HG03280 (cell line): Measurements from ENCODE around the gene SPTBN1.

Experiments
- ATAC-seq: cut with Tn5 transposase; IDR thresholded peaks from one replicate; pipeline ENCODE4 v1.9.1; 2021; ENCODE audit warnings: mild to moderate bottlenecking, moderate library complexity; ENCODE audit not compliant: unreplicated experiment

The SPTBN1 gene

DNA sequence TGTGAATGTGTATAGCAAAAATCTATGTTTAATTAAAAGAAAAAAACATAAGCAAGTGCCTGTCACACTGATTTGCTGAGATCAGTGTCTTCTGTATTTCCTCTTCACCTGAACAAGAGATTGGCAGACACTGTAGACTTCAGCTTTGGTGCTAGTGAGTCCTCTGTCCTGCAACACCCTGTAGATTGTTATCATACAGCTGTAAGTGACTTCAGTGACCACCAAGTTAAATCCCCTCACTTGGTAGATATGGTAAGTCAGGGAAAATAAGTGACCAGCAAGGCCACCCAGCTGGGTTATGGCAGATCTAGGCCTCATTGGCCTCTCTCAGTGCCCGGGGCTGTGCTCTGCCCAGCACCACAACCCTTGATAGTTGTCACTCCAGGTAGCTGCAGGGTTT, 147.7 kb downstream of the SPTBN1 start:
- ATAC-seq = no peak

DNA sequence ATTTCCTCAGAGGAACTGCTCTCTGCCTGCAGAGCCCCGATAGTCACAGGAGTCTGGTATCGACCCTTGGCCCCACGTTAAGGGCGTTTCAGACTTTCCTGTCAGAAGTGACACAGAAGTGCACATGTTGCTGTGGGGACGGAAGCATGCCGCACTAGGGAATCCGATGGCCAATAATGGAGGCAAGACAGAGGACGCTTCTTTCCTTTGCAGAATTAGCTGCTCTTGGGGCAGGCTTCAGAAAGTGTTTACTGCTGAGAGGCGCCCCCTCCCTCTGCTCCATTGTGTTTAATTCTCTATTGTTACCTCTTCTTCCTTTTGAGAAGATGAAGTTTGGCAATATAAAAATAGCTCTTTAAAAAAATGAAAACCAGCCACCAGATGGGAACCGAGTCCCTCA, 148.7 kb downstream of the SPTBN1 start:
- ATAC-seq = no peak

DNA sequence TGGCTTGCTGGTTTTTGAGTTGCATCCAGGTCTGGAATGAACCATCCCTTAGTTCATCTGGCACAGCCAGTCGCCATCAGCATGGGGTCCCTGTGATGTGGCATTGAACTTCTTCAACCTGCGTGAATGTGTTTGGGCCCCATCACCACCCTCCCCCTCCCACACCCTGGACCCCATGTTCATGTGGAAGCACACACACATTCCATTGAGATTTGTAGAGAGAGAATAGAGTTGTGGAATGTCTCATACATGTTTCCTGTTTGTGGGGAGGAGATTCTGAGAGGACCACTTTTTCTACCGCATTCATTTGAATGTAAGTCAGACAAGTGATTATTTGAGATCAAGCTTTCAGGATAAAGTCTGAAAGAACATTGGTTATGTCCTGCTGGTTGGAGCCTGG, 149.7 kb downstream of the SPTBN1 start:
- ATAC-seq = no peak

DNA sequence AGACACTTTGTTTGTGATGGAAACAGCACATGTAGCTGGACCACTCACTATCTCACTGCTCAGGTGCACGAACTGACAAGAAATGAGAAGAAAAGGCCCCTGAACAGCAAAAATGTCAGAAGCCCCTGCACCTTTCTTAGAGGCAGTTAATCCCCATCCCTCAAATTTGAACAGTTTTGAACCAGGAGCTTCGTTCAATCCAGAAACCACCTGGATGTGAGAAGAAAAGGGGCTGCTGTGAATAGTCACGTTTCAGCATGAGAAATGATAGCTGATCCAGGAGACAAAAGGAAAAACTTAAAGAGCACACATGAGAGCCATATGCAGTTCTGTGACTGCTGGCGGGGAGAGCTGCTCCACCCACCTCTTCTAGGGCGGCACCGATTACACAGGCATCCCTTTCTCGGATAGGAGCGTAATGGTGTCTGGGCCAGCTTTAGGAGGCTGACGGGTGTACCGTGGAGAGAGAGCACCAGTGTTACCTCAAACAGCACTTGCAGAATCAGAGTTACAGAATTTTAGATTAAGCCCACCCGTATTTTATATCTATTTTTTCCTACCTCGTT, 150.3 kb downstream of the SPTBN1 start:
- ATAC-seq = no peak

DNA sequence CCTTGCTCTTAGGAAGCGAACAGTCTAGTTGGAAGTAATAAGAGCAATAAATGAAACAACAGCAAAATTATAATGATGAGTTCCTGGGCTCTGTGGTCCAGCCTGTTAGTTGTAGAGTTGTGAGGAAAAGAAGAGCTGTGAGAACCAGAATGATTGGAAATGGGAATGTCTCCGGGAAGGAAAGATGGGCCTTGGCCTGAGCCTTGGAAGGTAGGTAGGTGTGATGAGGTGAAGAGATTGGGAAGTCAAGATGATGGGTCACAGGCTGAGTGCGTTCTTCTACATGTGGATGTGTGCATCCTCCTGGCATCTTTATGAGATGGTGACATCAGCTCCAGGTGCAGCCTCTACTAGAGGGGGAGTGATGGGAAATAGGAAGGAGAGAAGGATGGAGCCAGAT, 152.1 kb downstream of the SPTBN1 start:
- no peak for ATAC-seq

DNA sequence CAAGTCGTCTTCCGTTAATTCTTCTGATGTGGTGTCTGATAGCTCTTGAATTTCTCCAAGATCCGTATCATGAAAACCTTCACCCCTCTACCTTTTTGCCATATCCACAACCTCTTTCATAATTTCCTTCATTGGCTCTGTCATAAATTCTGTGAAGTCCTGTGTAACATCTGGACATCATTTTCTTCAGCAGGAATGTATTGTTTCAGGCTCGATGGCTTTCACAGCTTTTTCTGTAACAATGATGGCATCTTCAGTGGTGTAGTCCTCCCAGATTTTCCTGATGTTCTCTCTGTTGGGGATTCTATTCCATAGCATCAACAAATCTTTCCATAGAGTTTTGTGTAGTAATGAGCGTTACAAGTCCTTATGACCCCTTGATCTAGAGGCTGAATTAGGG, 153.1 kb downstream of the SPTBN1 start:
- ATAC-seq = no peak

DNA sequence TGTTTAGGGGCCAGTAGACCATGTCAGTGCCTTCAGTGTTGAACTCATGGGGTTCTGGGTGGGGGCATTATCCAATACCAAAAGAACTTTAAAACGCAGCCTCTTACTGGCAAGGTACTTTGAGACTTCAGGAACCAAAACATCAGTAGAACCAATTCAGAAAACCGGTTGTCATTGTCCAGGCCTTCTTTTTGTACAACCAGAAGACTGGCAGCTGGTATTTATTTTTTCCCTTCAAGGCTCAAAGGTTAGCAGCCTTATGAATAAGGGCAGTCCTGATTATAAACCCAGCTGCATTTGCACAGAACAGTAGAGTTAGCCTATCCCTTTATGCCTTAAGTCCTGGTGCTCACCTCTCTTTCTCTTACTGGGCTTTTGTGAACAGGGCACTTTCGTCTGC, 153.5 kb downstream of the SPTBN1 start:
- ATAC-seq = no peak

DNA sequence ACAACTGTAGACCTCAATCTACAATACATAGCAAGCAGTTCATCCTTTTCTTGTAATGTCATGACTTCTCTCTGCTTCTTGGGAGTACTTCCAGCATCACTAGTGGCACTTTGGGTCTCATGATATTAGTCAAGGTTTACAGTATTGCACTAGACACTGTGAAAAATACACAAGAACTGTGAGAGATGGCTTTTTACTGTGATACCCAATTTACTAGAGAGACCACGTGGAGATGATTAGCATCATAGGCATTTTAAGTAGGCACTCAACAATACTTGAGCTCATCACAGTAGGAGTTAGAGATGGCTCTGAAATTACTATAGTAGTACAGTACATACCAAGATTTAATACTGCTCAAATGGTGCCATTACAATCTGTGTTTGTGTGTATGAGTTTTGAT, 154.6 kb downstream of the SPTBN1 start:
- ATAC-seq = no peak

DNA sequence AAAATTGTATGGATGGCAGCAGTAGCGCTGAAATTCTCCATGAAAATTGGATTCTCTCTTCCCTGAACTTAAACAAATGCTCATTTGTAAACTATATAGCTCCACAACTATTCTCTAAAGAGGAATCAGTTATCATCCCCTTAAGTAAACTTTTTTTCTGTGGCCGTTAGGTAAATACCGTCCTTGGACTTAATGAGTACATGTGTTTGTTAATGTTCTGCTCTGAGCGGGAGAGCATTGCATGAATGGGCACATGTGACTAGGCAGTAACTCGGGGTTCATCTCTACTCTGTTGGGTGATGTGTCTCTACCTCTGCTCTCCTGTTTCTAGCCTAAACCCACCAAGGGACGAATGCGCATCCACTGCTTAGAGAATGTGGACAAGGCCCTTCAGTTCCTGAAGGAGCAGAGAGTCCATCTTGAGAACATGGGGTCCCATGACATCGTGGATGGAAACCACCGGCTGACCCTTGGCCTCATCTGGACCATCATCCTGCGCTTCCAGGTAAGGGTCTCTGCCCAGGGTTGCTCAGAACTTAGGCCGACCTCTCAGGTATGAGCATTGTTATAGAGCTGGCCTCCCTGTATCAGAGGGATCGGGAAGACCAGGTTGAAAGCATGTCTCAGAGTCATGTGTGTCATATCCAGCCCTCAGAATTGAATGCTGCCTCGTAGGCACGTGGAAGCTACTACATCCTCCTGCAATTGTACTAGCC, 155.9 kb downstream of the SPTBN1 start:
- no peak for ATAC-seq

DNA sequence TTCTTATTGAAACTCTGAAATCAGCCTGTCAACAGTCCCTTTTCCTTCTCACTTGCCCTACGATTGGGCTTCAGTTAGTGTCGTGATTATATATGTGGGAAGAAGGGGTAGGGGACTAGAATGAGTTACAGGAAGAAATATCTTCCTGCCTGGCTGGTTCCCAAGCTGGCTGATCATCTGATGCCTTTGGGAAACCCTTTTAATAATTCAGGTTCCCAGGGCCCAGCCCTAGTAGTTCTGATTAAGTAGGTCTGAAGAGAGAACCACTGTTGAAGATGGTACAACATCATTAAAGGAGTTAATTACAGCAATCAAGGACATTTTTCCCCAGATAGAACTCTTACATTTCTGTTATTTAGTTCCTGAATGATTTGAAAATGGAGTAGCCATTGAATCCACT, 157.3 kb downstream of the SPTBN1 start:
- ATAC-seq = no peak

DNA sequence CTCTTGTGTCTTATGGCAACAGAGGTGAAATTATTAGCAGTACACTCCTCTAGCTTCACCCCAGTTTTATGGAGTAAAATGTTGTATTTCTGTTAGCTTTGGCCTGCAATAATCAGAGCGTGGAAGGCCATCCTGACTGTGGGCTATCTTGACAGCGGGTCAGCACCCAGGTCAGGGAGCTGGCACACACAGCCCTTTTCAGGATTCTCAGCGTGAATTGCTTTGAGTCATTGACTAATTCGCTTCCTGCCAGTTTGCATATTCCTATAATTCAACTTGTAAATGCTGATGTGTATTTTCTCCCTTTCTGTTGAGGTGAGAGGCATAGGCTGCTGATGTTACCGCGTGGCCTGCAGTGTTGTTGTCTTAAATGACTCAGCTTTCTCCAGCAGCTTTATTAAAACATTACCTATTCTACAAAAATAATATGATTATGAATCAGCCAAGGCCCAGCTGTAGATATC, 157.7 kb downstream of the SPTBN1 start:
- no peak for ATAC-seq

DNA sequence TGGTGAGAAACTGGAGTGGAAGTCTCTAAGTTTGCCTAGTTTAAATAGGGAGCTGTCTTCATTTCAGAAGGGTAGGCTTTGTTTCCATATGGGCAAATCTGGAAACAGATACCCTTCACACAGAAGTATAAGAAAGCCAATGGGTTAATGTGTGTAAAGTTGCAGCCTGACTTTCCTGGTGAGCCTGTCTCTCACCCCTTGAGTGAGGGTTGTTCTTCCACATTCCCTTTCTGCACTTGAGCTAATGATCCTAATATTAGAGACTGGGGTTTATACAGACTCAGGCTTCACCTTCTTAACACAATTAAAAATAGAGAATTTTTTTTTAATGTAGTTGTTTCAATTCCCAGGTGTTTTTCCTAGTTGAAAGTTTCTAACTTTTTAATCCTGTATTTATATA, 158.7 kb downstream of the SPTBN1 start:
- ATAC-seq = no peak

DNA sequence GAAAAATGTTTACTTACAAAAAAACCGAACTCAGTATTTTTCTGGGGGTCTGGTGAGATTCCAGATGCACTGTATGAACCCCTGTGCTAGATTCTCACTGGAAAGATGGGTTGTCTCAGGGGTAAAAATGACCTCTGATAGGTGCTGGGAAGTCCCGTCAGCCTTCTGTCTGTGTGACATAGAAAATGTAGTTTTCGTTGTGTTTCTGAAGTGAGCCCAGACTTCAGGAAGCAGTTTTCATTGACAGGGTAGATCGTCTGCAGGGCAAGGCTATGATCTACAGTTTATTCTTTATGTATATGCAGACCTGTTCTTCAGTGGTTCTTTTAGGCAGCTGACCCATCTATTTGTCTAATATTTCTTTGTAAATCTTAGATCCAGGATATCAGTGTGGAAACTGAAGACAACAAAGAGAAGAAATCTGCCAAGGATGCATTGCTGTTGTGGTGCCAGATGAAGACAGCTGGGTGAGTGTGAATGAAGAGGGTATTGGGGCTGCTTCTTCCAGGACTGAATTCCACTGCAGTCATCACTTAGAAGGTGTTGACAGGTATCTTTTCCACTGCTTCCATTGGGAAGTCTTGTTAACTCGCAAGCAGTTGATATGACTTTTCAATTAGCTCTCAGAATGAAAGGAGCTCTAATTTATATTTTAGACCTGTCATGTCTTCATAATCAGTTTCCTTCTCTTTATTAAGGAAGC, 159.9 kb downstream of the SPTBN1 start:
- ATAC-seq = no peak

DNA sequence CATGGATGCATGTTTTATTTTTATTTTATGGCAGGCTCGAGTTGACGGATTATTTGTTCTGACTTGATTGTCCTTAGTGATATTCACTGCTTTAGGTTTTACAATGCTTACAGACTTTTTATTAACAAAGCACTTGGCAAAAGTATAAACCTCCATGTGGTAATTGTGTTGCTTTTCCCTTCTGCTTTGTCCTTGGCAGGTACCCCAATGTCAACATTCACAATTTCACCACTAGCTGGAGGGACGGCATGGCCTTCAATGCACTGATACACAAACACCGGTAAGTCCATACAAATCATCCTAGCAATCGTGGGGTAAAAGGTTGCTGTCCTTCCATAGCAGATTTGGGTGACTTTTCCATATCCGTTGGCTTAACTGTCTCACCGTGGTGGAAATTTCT, 161.3 kb downstream of the SPTBN1 start:
- ATAC-seq = no peak

DNA sequence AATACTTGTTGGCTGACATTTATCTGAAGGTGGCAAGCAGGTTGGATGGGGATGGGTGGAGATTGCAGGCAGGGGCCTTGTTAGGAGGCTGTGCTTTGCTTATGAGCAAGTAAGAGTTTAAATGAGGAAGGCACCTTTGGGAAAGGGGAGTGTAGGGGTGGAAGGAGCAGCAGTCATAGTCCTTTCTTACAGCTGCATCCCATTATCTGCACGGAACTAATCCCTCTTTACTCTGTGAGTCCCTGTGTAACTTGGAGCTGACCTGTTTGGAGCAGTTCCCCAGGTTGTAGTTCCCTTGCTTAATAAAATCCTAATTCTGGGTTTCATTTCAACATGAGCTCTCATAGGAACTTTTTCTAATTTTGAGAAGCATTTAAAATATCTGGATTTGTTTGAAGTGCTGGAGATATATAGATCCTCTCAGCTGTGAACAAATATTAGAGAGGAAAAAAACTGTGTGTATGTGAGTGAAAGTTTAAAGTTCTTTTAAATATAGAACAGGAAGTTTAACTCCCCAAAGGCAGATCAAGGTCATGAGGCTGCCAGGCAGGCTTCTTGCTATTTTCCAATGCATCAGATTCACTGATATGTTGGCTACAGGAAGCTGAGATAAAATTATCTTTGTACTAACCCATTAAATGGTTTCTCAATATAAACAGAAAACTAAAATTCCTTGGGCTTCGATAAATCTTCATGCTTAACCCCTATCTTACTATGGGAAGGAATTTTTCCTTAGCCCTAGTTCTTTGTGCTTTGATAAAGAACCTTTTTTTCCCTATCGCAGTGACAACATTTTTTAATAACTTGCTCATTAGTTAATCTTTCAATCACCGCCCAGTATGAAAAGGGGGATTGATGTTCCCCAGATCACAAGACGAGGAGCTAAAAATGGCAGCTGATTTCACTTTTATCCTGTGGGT, 162.8 kb downstream of the SPTBN1 start:
- no peak for ATAC-seq

DNA sequence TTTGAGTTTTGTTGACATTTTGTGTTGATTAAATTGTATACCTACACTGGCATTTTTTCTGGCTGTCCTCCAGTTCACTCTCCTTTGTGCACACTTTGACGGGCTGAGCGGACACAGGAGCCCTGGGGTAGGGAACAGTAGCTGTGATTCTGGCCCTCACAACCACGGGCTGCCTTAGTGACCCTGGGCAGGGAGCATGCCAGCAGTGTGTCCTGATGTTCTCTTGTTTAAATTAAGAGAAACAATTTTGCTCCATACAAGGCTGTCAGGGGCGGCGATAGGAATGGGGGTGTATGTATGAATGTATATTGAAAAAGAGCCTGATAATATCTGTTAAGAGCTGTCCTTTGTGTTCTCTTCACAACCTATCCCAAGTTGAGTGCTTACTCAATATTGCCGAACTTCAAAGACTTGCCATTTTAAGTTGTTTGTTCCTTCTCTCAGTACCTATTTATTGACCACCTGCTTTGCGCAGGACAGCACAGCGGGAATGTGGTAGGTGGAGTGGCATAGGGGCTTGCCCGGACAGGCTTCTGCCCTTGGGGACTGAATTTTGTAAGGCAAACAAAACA, 163.6 kb downstream of the SPTBN1 start:
- no peak for ATAC-seq

DNA sequence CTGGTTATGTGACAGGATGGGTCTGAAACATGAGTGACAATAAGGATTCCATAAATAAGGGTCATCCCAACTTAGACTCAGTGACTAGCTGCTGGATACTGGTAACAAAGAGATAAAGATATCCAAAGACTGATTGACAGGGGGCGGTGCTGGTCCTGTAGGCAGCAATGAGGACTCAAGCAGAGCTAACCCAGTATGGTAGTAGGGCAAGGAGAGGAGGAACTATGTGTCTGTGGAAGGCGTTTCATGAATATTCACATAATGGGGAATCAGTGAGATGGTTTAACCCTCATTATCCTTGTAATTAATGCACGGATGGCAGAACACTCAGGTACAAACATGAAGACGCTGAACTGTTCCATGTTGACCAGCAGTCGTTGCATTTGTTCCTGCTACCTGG, 164.8 kb downstream of the SPTBN1 start:
- no peak for ATAC-seq

DNA sequence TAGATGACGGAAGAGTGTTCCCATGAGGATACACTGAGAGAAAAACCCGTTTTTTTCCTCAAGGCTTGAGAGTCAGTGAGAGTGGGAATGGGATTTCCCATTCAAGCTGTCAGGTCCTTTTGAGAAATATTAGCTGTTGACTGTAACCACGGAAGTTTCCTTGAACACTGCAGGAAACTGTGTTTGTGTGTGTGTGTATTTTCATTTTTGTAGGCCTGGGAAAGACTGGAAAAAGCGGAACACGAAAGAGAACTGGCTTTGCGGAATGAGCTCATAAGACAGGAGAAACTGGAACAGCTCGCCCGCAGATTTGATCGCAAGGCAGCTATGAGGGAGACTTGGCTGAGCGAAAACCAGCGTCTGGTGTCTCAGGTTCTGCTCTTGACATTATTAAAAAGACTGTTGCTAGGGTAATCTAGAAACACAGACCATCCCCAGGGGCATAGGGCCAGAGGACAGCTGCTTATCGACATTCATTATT, 168.5 kb downstream of the SPTBN1 start:
- ATAC-seq = no peak

DNA sequence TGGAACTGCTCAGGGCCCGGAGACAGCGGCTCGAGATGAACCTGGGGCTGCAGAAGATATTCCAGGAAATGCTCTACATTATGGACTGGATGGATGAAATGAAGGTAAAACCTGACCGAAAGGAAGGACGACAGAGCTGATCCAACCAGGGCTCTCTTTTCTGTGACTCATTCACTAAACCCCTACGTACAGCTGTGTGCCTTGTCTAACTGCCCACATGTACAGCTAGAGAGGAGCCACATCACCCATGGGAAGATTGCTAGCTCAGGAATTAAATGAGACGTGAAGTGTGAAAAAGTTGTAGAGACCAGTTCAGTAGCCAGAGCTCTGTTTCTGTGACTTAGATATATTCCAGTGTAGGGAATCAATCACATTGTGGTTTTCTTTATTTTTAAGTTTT, 170.0 kb downstream of the SPTBN1 start:
- ATAC-seq = no peak

DNA sequence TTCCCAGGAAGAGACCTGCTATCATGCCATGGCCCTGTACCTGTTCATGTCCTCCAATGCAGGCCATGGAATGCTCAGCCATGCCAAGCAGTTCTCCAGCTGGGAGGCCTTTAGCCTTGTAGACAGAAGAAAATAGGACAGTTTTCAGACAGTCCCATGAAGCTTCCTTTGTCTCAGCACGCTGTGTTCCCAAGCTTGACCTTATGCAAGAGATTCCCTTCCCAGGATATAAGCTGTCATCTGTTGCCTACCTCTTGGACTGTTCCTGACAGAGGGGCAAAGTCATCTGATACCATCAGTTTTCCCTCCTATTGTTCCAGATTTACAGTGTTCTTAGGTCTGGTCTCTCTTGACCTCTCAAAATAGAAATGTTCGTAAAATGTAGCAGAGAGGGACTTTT, 170.8 kb downstream of the SPTBN1 start:
- no peak for ATAC-seq

DNA sequence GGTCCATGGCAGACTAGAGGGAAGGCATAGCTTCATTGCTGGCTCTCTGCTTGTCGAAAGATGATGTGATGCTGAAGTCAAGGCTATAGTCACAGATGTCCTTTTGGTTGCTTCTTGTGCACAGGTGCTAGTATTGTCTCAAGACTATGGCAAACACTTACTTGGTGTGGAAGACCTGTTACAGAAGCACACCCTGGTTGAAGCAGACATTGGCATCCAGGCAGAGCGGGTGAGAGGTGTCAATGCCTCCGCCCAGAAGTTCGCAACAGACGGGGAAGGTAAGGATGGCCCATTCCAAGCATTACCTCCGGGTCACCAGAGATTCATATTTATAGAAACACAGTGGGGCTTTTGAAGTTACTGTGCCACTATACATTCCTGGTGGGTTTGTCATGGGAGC, 171.8 kb downstream of the SPTBN1 start:
- ATAC-seq = no peak
